GM12892 (cell line): Measurements from ENCODE around the gene TAF9.
"Not testable (repeated sequence)": the region's sequence is repeated elsewhere in the genome, so short reads cannot be mapped to it uniquely, and the experiment has no call there.

Experiments
- DNase-seq: peaks from one replicate; pipeline ENCODE4 v3.0.0; 2011; ENCODE audit not compliant: insufficient read length
- FAIRE-seq: peaks from 2 replicates; lab custom pipeline; 2011; peaks lifted over from hg19 to GRCh38; lab: Jason Lieb, UNC
- POLR2A ChIP-seq: IDR thresholded peaks from 2 replicates; pipeline ENCODE4 v1.6.1; 2011; ENCODE audit warnings: low read depth, low read length, control low read depth
- POLR2AphosphoS5 ChIP-seq: IDR thresholded peaks from 2 replicates; pipeline ENCODE4 v1.6.1; 2011; ENCODE audit warnings: low read depth, low read length, control low read depth
- TAF1 ChIP-seq: IDR thresholded peaks from 2 replicates; pipeline ENCODE4 v1.6.1; 2011; ENCODE audit warnings: low read depth, mild to moderate bottlenecking, control low read depth, low read length, borderline replicate concordance

Gene TAF9

GRCh38 chr5:69368458-69369339 lies 621 bp downstream of the TAF9 start:
- FAIRE-seq, result no peak
- DNase-seq, result no peak

GRCh38 chr5:69367697-69368279 lies 1.5 kb downstream of the TAF9 start:
- TF ChIP-seq TAF1 (no peak), POLR2AphosphoS5 (no peak), POLR2A (no peak)
- DNase-seq, result no peak
- no peak for FAIRE-seq

More at GRCh38 chr5:69368458-69369339, 621 bp downstream of the TAF9 start:
- TF ChIP-seq POLR2AphosphoS5, result no peak
- no peak for TF ChIP-seq TAF1
- no peak for TF ChIP-seq POLR2A

- TF ChIP-seq POLR2A (no peak), TAF1 (no peak), POLR2AphosphoS5 (no peak)
- DNase-seq (no peak), FAIRE-seq (no peak)
Observed at GRCh38 chr5:69364850-69365249, 4.5 kb downstream of the TAF9 start.

GRCh38 chr5:69364414-69364813 lies 4.9 kb downstream of the TAF9 start:
- TF ChIP-seq POLR2A (no peak), POLR2AphosphoS5 (no peak), TAF1 (no peak)
- no peak for DNase-seq
- FAIRE-seq, result peak; percentile 54

- FAIRE-seq (no peak), DNase-seq (no peak)
- TF ChIP-seq TAF1, result no peak
- TF ChIP-seq POLR2A, result no peak
- TF ChIP-seq POLR2AphosphoS5, result no peak
Observed at GRCh38 chr5:69360442-69360841, 8.9 kb downstream of the TAF9 start.

- no peak for FAIRE-seq
- TF ChIP-seq POLR2AphosphoS5 (no peak), TAF1 (no peak), POLR2A (no peak)
Observed at GRCh38 chr5:69359699-69360098, 9.6 kb downstream of the TAF9 start.

GRCh38 chr5:69350664-69351063 lies 18.7 kb downstream of the TAF9 start:
- TF ChIP-seq POLR2A (no peak), TAF1 (no peak), POLR2AphosphoS5 (no peak)
- FAIRE-seq (no peak), DNase-seq (no peak)

More at GRCh38 chr5:69359699-69360098, 9.6 kb downstream of the TAF9 start:
- no peak for DNase-seq

GRCh38 chr5:69343083-69343482 lies 26.2 kb downstream of the TAF9 start:
- TF ChIP-seq TAF1 (no peak), POLR2A (no peak), POLR2AphosphoS5 (no peak)

GRCh38 chr5:69341520-69342161 lies 27.7 kb downstream of the TAF9 start:
- no peak for DNase-seq
- TF ChIP-seq TAF1 (no peak), POLR2AphosphoS5 (no peak), POLR2A (no peak)
- no peak for FAIRE-seq

More at GRCh38 chr5:69343083-69343482, 26.2 kb downstream of the TAF9 start:
- no peak for FAIRE-seq
- DNase-seq, result no peak

GRCh38 chr5:69335341-69335935 lies 33.9 kb downstream of the TAF9 start:
- no peak for FAIRE-seq
- DNase-seq, result no peak
- no peak for TF ChIP-seq TAF1
- no peak for TF ChIP-seq POLR2A
- TF ChIP-seq POLR2AphosphoS5, result no peak

GRCh38 chr5:69334793-69335268 lies 34.5 kb downstream of the TAF9 start:
- TF ChIP-seq POLR2AphosphoS5, result no peak
- no peak for TF ChIP-seq TAF1
- no peak for TF ChIP-seq POLR2A
- FAIRE-seq, result no peak

GRCh38 chr5:69333668-69334315 lies 35.5 kb downstream of the TAF9 start:
- not testable (repeated sequence) for FAIRE-seq, DNase-seq

More at GRCh38 chr5:69334793-69335268, 34.5 kb downstream of the TAF9 start:
- DNase-seq, result peak; percentile 40
